IMR-90 (cell line): ENCODE data around the gene ANO4. TPM values are rescaled to one million over a fixed set of nuclear protein-coding genes. Genes with fewer than 3 reads are reported as not detected.

Experiments
- ATAC-seq: fragments of 200-7000 bp; cut with Tn5 transposase; 2 replicates; pipeline ENCODE4 v1.9.1; 2020; ENCODE audit warnings: low read depth, mild to moderate bottlenecking, moderate library complexity
- BruUV-seq: library from RNA; stranded (reverse); fragments of 400-500 nt; replicated peaks from 2 replicates; lab custom pipeline; 2021; lab: Mats Ljungman, UMichigan
- CTCF ChIA-PET: fragments of 300-600 bp; formaldehyde crosslinking; extraction: SDS; loops from one replicate; lab custom pipeline; 2021; ENCODE audit warnings: antibody characterized with exemption; lab: Yijun Ruan, JAX
- POLR2A ChIA-PET: fragments of 300-600 bp; sonication (Branson Sonifier 250); formaldehyde crosslinking; loops from one replicate; lab custom pipeline; 2022; ENCODE audit warnings: antibody characterized with exemption; ENCODE audit not compliant: unreplicated experiment; lab: Charles Lee
- DNase-seq: peaks from one replicate; pipeline ENCODE4 v3.0.0; 2013
- H2AFZ ChIP-seq: replicated peaks from 2 replicates; pipeline ENCODE3; 2013; ENCODE audit warnings: low read length, mild to moderate bottlenecking; ENCODE audit not compliant: poor library complexity
- H2AK5ac ChIP-seq: 2 replicates; pipeline ENCODE4 v1.6.1; 2013; ENCODE audit warnings: low read depth, low read length, inconsistent platforms
- H2AK9ac ChIP-seq: replicated peaks from 2 replicates; pipeline ENCODE3; 2013; ENCODE audit warnings: mild to moderate bottlenecking, low read depth, low read length, moderate library complexity; ENCODE audit not compliant: poor library complexity
- H2BK120ac ChIP-seq: 2 replicates; pipeline ENCODE4 v1.6.1; 2013; ENCODE audit warnings: low read depth, low read length, inconsistent platforms
- H2BK15ac ChIP-seq: 3 replicates; pipeline ENCODE4 v1.6.1; 2013; ENCODE audit warnings: low read depth, low read length, inconsistent platforms
- H2BK20ac ChIP-seq: 2 replicates; pipeline ENCODE4 v1.6.1; 2013; ENCODE audit warnings: low read depth, mild to moderate bottlenecking, inconsistent platforms, low read length, moderate library complexity
- H2BK5ac ChIP-seq: 2 replicates; pipeline ENCODE4 v1.6.1; 2013; ENCODE audit warnings: mild to moderate bottlenecking, low read depth, low read length, inconsistent platforms; ENCODE audit not compliant: poor library complexity, severe bottlenecking
- H3K14ac ChIP-seq: replicated peaks from 2 replicates; pipeline ENCODE4 v1.6.1; 2013; ENCODE audit warnings: low read depth, low read length, inconsistent platforms
- H3K18ac ChIP-seq: 2 replicates; pipeline ENCODE4 v1.6.1; 2013; ENCODE audit warnings: low read depth, low read length, control low read depth
- H3K23ac ChIP-seq: 2 replicates; pipeline ENCODE4 v1.6.1; 2013; ENCODE audit warnings: low read depth, low read length, inconsistent platforms
- H3K27ac ChIP-seq: 2 replicates; pipeline ENCODE4 v1.5.1; 2013; ENCODE audit warnings: mild to moderate bottlenecking, control low read depth, low read length; ENCODE audit not compliant: insufficient read depth
- H3K27me3 ChIP-seq: 2 replicates; pipeline ENCODE4 v1.6.1; 2013; ENCODE audit warnings: low read length; ENCODE audit not compliant: control insufficient read depth, insufficient read depth
- H3K36me3 ChIP-seq: 2 replicates; pipeline ENCODE4 v1.6.1; 2013; ENCODE audit warnings: low read length, mixed read lengths; ENCODE audit not compliant: control insufficient read depth, insufficient read depth
- H3K4ac ChIP-seq: 2 replicates; pipeline ENCODE4 v1.6.1; 2013; ENCODE audit warnings: low read depth, low read length, inconsistent platforms
- H3K4me1 ChIP-seq: 2 replicates; pipeline ENCODE4 v1.6.1; 2013; ENCODE audit warnings: low read length, mixed read lengths; ENCODE audit not compliant: control insufficient read depth, insufficient read depth
- H3K4me2 ChIP-seq: 2 replicates; pipeline ENCODE4 v1.6.1; 2013; ENCODE audit warnings: low read depth, mild to moderate bottlenecking, control low read depth, low read length, moderate library complexity
- H3K4me3 ChIP-seq: 2 replicates; pipeline ENCODE4 v1.5.1; 2013; ENCODE audit warnings: low read depth, mild to moderate bottlenecking, control low read depth, low read length, moderate library complexity; ENCODE audit not compliant: insufficient read depth
- H3K56ac ChIP-seq: 2 replicates; pipeline ENCODE4 v1.6.1; 2013; ENCODE audit warnings: low read length, inconsistent platforms; ENCODE audit not compliant: insufficient read depth; ENCODE audit errors: extremely low read depth
- H3K79me1 ChIP-seq, 2 experiments: 2 replicates each; pipeline ENCODE4 v1.6.1; 2013; ENCODE audit warnings: low read length in 2 of 2, inconsistent platforms in 1 of 2, low read depth in 1 of 2
- H3K9ac ChIP-seq: 2 replicates; pipeline ENCODE4 v1.6.1; 2013; ENCODE audit warnings: low read depth, low read length, control low read depth
- H3K9me1 ChIP-seq: 2 replicates; pipeline ENCODE4 v1.6.1; 2013; ENCODE audit warnings: low read length, inconsistent platforms; ENCODE audit not compliant: insufficient read depth
- H3K9me3 ChIP-seq: 2 replicates; pipeline ENCODE4 v1.6.1; 2013; ENCODE audit warnings: low read length; ENCODE audit not compliant: control insufficient read depth, insufficient read depth
- H4K20me1 ChIP-seq: 2 replicates; pipeline ENCODE4 v1.6.1; 2013; ENCODE audit warnings: low read length, inconsistent platforms; ENCODE audit not compliant: insufficient read depth
- H4K5ac ChIP-seq: 2 replicates; pipeline ENCODE4 v1.6.1; 2013; ENCODE audit warnings: mild to moderate bottlenecking, low read depth, low read length, control low read depth
- H4K8ac ChIP-seq, 2 experiments: 2 replicates each; pipeline ENCODE4 v1.6.1; 2013; ENCODE audit warnings: low read depth in 2 of 2, low read length in 2 of 2, control low read depth in 1 of 2, inconsistent platforms in 1 of 2
- H4K91ac ChIP-seq: 2 replicates; pipeline ENCODE4 v1.6.1; 2013; ENCODE audit warnings: low read depth, low read length, inconsistent platforms; ENCODE audit not compliant: insufficient read depth
- CEBPB ChIP-seq: IDR thresholded peaks from 2 replicates; pipeline ENCODE4 v1.6.1; 2012; ENCODE audit warnings: low read depth, low read length, improper control_type of control experiment
- CTCF ChIP-seq: conservative IDR thresholded peaks from 2 replicates; pipeline ENCODE4 v1.5.1; 2012; ENCODE audit warnings: mild to moderate bottlenecking, low read depth, low read length, improper control_type of control experiment
- MAFK ChIP-seq: IDR thresholded peaks from 2 replicates; pipeline ENCODE4 v1.6.1; 2012; ENCODE audit warnings: low read depth, low read length, improper control_type of control experiment
- MXI1 ChIP-seq: IDR thresholded peaks from 2 replicates; pipeline ENCODE4 v1.6.1; 2012; ENCODE audit warnings: low read depth, mild to moderate bottlenecking, low read length, moderate library complexity, borderline replicate concordance
- POLR2A ChIP-seq: IDR thresholded peaks from 2 replicates; pipeline ENCODE4 v1.6.1; 2012; ENCODE audit warnings: mild to moderate bottlenecking, low read depth, low read length
- RAD21 ChIP-seq: IDR thresholded peaks from 2 replicates; pipeline ENCODE4 v1.6.1; 2012; ENCODE audit warnings: low read length, improper control_type of control experiment
- RFX5 ChIP-seq: IDR thresholded peaks from 2 replicates; pipeline ENCODE4 v1.8.0; 2012; ENCODE audit warnings: low read depth, mild to moderate bottlenecking, low read length, moderate library complexity
- SMC3 ChIP-seq: fragments of 150-350 bp; IDR thresholded peaks from 2 replicates; pipeline ENCODE4 v1.6.1; 2016; ENCODE audit warnings: low read depth, mild to moderate bottlenecking, antibody characterized with exemption, low read length, moderate library complexity
- WGBS, 2 experiments: methylation state at CpG; one replicate each; pipeline versions ENCODE4 v1.1.5 to v1.1.7; 2013; ENCODE audit warnings: missing lambda C conversion rate in 2 of 2; ENCODE audit not compliant: insufficient read length in 1 of 2; ENCODE audit errors: extremely low coverage in 2 of 2; 5-methylcytosine and 5-hydroxymethylcytosine counted together
- dilution Hi-C: fragments of 300-500 bp; cut with HindIII; formaldehyde crosslinking; loops from one replicate; pipeline ENCODE4 v1.14.3; 2018; ENCODE audit warnings: low sequenced_read_pairs; ENCODE audit not compliant: unreplicated experiment
- in situ Hi-C: fragments of 300-500 bp; cut with MboI; formaldehyde crosslinking; loops from 3 replicates; pipeline ENCODE4 v1.14.3; 2019; ENCODE audit warnings: low sequenced_read_pairs, inconsistent platforms, mixed read lengths
- intact Hi-C: fragments of 100-400 bp; cut with micrococcal nuclease; formaldehyde crosslinking; loops from 2 replicates; pipeline ENCODE4 v1.10.0; 2022
- polyA plus RNA-seq, 3 experiments: library from polyadenylated mRNA; depleted of rRNA; stranded (reverse); fragments of >200 nt; gene quantifications; 2 replicates each; pipeline ENCODE4 v1.2.3, GENCODE V29; 2012; ENCODE audit warnings: low replicate concordance in 1 of 3
- total RNA-seq: library from RNA; depleted of rRNA; stranded (reverse); fragments of >200 nt; gene quantifications from 2 replicates; pipeline ENCODE4 v1.2.3, GENCODE V29; 2012
- TF ChIP-seq, protein P1 (sequence below): fragments of 150-350 bp; IDR thresholded peaks from 2 replicates; pipeline ENCODE4 v1.6.1; 2016; ENCODE audit warnings: low read depth, mild to moderate bottlenecking, low read length, moderate library complexity, borderline replicate concordance

The ANO4 gene
- total and polyA plus RNA-seq, 2 of the 4 experiments (the other 2 are of a cell fraction): 4.7 to 10.2 TPM

DNA sequence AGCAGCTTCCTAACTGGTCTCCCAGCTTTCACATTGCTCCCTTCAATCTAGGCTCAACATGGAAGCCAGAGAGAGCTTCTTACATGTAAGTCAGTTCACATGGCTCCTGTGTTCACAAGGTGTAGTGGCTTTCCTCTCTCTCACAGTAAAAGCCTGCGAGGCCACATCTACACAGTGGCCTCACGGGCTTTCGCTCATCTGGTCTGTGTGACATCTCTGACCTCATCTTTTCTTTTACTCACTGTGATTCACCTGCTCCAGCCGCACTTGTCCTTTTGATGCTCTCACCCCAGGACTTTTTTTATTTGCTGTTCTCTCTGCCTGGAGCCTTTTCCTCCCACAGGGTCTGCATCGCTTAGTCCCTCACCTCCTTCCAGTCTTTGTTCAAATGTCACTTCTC, 293.3 kb downstream of the ANO4 start:
- no peak overlapping the region for H4K91ac ChIP-seq
- no peaks in the 10 kb centered on the region for H3K9me1 ChIP-seq
- WGBS, 2 experiments: 79% methylated on average over 4 of the region's 5 CpGs; no CpG with 5 or more reads in 1 of the 2 experiments
- H3K9me3 ChIP-seq: no peaks in the 10 kb centered on the region
- no peak overlapping the region for H3K18ac ChIP-seq
- H2BK120ac ChIP-seq: no peak overlapping the region
- no peaks in the 10 kb centered on the region for H4K20me1 ChIP-seq
- intact Hi-C loops (no loop called here), in situ Hi-C loops (no loop called here), dilution Hi-C loops (no loop called here)
- H2BK5ac ChIP-seq: no peak overlapping the region
- no peak overlapping the region for H3K14ac ChIP-seq
- DNase-seq: no peak
- H3K4ac ChIP-seq: no peak overlapping the region
- no peak overlapping the region for H2AFZ ChIP-seq
- no peak overlapping the region for H2BK20ac ChIP-seq
- CTCF ChIA-PET: no interaction called here
- no peak overlapping the region for H3K23ac ChIP-seq
- no peak overlapping the region for H4K5ac ChIP-seq
- no peak overlapping the region for H2AK9ac ChIP-seq
- no peak for ATAC-seq
- POLR2A ChIA-PET: no interaction called here
- H3K9ac ChIP-seq: no peak overlapping the region
- H3K36me3 ChIP-seq: peaks cover 6% of the 10 kb centered on the region; the same call in 1 of the 2 replicates
- no peak for TF ChIP-seq MXI1
- TF ChIP-seq MAFK: no peak
- TF ChIP-seq CEBPB: no peak
- TF ChIP-seq CTCF: no peak
- TF ChIP-seq SMC3: no peak
- TF ChIP-seq POLR2A: no peak
- TF ChIP-seq RFX5: no peak
- no peak for TF ChIP-seq RAD21
- TF ChIP-seq, protein P1, sequence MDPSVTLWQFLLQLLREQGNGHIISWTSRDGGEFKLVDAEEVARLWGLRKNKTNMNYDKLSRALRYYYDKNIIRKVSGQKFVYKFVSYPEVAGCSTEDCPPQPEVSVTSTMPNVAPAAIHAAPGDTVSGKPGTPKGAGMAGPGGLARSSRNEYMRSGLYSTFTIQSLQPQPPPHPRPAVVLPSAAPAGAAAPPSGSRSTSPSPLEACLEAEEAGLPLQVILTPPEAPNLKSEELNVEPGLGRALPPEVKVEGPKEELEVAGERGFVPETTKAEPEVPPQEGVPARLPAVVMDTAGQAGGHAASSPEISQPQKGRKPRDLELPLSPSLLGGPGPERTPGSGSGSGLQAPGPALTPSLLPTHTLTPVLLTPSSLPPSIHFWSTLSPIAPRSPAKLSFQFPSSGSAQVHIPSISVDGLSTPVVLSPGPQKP: no peak
- H3K27ac ChIP-seq: no peak overlapping the region
- H3K27me3 ChIP-seq: no peaks in the 10 kb centered on the region
- no peak overlapping the region for H2BK15ac ChIP-seq
- H3K4me1 ChIP-seq: no peaks in the 10 kb centered on the region
- H4K8ac ChIP-seq: no peak overlapping the region
- no peaks in the 10 kb centered on the region for H3K79me1 ChIP-seq
- H2AK5ac ChIP-seq: no peak overlapping the region
- no TSS peak for BruUV-seq
- H3K4me2 ChIP-seq: no peak overlapping the region
- H3K4me3 ChIP-seq: no peak overlapping the region
- no peak overlapping the region for H3K56ac ChIP-seq
